Activated naive CD4-positive, alpha-beta T cell treated with anti-CD3 and anti-CD28 coated beads, Interleukin-2, amount 10 ng/mL, durations not matched to agents 5 hours and 36 hours (primary cell): Measurements from ENCODE around the gene BMPR1B. TPM values are rescaled to one million over a fixed set of nuclear protein-coding genes. Genes with fewer than 3 reads are reported as not detected.

ENCODE experiments used
- total RNA-seq, 2 experiments: library from RNA; stranded (reverse); gene quantifications; one replicate each; pipeline ENCODE4 v1.2.3, GENCODE V29; 2021

Gene BMPR1B
- not detected for total RNA-seq

DNA sequence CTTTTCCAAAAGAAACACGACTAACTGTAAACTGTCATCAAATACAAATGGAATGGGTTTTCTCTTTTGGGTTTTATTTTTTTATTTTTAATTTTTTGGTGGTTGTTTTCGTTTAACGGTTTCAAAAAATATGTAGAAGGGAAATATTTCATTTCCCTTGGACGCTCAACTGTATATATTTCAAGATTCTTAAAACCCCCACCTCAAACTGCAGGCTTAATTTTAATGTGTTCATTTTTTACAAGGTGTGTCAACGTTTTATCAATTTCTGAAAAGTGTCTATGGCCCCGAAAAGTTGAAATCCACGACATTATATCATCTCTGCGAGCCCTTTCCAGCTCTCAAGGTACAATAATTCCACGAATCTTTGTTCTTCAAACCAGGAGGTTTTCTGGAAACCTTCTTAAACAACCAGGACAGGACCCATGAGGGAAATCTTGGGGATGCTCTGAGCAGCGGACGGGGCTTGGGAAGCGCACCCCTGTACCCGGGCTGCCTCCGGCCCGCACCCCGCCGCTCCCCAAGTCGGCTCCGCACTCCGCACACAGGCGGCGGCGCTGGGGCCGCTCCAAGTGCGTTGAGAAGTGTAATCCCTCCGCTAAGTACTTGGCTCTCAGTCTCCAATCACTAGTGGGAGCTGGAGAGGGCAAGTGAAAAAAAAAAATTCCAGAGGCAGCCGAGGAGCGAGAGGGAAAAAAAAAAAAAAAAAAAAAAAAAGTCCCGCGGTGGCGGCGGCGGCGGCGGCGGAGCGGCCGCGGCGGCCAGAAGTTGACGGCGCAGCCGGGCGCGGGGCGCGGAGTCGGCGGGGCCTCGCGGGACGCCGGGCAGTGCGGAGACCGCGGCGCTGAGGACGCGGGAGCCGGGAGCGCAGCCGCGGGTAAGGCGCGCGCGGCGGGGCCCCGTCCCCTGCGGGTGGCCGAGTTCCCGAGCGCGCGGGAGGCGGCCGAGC is at the start of gene BMPR1B:
Gene BMPR1B (plus strand): TSS at position 764 of the 949 bp plus-strand sequence. CDS start 346,470 bp downstream, outside the sequence.

